Fibroblast of skin of right biceps (primary cell): Measurements from ENCODE around the gene EGFR.

Experiments
- DNase-seq: peaks from one replicate; pipeline ENCODE4 v3.0.0-alpha.2; 2013

EGFR gene

DNA sequence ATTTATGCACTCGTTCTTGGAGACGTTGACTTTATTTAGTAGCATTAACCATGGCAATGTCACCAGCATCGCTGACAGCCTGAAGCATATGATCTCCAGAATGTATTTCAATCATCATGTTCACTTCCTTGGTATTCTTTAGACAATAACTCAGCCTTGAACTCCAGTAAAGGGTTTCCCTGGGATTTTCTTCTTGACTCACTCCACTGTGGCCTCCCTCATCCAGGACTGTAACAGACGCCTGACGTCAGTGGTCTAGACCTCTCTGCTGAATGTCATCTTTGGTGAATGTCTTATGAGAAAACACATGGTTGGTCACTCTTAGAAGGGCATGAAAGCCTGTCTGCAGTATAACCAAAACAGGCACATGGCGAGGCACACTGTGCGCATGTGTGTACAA is 64.4 kb downstream of the EGFR start:
- DNase-seq, result peak; percentile 91

DNA sequence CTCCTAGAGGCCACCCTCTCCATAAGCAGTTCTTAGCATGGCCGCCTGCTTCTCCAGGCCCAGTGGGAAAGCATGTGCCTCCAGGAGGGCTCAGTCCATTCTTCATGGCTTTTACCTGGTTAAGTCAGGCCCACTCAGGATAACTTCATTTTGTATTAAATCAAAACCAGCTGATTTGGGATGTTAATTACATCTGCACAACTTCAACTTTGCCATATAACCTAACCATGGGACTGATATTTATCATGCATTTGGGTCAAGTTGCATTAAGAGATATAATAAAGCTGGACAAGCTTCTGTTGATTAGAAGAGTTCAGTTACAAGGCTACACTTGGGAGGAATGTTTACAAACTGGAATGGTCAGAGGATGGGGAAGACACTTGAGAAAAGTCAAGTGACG is 65.5 kb downstream of the EGFR start:
- DNase-seq, result no peak

DNA sequence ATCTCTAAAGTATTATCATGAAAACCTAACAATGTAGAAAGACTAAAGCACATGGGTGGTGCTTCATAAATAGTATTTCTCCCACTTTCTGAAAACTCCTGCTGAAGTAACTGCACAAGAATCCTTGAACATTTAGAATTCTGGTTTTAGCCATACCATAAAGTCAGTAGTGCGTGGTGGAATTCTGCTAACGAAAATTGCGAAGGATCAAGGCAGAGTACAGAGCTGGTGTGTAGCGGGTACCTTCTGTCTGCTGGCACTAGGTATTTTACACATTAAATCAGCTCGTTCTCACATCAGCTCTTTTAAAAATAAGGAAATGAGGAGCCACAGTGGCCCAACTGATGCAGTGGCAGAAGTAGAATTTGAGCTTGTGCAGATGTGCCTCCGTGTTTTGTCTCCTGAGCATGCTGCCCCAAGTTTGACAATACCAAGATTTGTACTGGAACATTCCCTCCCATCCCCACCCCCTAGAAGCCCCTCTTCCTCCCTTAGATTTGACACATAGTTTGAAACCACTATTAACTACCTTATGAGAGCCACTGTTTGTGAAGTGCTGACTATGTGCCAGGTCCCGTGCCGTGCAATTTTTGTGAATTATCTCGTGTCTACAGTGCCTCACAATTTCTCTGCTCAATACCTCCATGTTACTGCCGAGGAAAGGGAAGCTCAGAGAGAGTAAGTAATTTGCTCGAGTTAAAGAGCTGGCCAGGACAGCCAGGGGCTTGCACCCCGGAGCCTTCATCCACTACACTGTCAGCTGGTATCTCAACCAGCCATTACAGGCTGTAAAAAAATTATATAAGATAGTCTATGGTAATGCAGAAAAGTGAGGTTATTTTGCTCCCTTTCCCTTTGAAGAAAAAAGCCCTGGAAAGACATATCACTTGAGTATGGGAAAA is 66.9 kb downstream of the EGFR start:
- no peak for DNase-seq

DNA sequence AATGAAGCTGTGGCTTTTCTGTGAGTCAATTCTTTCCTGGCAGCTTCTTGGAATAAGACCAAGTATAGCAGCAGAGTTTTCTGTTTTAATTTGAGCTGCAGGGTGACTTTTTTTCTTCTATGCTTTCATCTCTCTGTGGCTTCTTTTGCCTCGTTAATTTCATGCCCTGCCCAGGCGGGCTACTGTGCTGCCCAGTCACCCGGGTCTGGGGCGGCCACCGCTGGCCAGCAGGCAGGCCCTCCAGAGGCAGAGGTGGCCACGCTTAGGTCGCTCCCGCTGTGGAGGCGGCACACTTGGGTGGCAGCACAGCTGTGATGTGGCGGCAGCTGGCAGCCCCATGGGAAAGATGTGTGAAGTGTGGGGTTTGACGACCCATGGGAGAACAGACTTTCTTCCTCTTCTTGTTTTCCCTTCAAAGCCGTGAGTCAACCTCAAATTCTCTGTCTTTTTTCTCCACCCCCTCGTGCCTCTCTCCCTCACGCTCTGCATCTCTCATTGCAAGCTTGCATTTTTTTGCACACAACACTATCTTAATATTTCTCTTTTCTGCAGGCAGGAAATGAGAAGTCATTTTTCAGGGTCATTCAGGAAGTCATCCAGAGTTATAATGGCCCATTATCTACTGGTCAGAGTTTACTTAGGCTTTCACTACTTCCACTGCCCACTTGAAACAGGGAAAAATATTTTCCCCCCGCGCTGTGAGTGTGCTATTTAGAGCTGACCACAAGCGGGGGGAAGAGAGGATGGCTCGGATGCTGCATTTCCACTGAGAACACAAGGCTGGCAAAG is 67.8 kb downstream of the EGFR start:
- peak; percentile 91 for DNase-seq

DNA sequence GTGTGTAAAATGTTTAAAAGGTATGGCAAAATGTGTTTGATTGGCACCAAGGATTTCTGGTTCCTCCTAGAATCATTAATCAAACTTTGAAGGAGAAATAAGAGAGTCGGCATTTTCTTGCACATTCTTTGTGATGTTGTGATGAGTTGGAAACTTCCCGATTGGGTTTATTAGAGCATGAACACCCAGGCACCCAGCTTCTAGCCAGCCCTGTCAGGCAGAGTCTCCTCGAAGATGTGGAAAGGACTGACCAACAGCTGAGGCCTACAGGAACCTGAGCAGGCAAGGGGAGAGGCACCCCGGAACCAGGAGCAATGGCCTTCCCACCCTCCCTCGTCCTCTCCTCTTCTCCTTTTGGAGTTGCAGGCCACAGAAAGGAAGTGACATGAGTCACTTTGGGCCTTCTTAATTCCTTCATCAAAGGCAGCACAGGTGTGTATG is 68.7 kb downstream of the EGFR start:
- DNase-seq, result no peak

DNA sequence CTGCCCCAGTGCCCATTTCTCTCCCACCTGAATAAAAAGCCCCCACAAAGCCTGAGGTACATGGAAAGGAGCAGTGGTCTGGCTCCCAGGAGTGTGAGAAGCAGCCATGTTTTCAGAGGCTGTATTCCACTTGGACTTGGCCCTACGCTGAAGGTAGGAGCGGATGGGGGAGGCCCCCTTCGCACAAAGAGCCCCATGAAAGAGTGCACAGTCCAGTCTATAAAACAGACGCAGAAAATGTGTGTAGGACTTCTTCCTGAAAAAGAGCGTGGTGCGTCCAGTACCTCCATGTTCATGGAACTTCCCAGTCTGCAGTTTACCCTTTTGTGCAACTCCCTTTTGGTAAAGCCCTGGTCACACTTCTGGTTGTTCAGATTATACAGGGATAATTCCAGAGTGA is 69.3 kb downstream of the EGFR start:
- DNase-seq, result no peak

DNA sequence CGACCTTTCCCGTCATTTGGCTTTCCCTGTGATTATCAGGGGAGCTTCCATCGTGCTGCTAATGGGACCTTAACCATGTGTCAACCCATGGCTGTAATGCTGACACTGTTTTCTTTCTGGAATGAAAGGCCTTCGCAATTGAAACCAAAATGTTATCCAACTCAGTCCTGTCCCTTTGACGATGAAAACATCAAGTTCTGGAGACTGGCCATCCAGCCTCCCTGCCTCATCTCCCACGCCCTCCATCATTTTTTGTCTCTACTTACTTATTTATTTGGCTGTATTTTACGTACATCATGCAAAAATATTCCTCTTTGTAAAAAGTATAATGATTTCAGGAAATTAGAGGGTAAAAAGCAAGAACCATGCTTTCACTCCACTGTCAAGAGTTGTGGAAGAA is 69.8 kb downstream of the EGFR start:
- DNase-seq, result no peak

DNA sequence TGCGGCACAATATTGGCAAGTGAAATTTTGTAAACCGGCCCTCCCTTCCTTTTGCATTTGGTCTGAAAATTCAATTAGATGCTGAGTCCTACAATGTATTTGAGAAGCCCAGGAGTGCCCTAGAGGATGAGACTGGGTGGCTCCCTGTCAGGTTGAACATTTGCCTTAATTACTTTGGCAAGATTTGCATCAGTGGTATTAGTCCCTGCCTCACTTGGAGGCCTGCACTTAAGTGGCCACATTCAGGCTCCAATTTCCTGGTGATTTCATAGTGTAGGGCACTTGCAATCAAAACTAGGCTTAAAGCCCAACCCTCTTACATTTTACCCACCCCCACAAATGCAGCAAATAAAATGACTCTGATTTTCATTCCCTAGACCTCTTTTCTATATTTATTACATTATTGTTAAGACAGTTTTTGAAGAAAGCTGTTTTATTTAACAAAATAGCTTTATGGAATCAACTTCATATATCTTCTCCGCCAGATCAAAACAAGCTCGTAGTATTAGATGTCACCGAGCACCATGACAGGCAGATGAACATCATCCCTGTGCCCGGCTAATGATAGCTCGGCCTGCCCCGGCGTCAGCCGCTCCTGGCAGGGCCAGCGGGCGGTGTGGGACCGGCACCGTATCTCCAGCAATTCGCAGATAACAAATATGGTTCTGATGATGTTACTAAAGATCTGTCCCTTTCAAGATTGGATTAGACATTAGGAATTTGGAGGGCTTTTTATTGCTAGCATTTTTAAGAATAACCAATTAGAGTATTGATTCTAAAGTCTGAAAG is 73.6 kb downstream of the EGFR start:
- peak; percentile 28 for DNase-seq

DNA sequence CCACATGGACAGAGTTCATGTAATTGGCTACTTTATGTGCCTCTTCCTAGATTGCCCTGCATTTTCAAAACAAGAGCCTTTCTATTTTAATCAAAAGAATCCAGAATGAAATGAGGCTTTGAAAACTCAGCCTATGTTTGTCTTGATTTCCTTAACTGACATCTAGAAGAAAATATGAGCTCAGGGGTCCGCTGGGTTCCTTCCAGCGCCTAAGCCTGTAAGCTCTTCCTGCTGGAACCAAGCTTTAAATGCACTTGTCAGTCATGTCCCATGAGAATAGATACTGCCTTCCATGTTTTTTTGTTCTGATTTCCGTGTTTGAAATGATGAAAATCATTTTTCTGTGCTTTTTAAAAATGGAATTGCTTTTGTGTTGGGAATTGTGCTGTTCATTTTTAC is 74.2 kb downstream of the EGFR start:
- DNase-seq, result no peak

DNA sequence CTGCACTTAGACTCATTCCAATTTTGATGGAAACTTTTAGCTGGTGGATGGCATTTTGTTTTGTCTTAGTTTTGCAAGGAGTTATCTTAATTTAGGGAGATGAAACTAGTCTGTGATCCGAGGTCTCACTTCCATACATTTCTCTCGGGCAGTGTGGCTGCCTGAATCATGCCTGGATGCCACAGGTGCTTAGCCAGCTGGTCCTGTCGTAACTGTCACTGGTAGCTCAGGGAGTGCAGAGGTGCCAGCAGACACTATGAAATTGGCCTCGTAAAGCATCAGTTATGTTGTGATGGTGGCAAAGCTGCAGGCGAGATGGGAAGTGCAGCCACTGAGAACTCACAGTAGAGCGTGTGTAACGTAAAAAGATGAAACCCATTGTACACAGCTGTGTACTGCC is 74.9 kb downstream of the EGFR start:
- no peak for DNase-seq

DNA sequence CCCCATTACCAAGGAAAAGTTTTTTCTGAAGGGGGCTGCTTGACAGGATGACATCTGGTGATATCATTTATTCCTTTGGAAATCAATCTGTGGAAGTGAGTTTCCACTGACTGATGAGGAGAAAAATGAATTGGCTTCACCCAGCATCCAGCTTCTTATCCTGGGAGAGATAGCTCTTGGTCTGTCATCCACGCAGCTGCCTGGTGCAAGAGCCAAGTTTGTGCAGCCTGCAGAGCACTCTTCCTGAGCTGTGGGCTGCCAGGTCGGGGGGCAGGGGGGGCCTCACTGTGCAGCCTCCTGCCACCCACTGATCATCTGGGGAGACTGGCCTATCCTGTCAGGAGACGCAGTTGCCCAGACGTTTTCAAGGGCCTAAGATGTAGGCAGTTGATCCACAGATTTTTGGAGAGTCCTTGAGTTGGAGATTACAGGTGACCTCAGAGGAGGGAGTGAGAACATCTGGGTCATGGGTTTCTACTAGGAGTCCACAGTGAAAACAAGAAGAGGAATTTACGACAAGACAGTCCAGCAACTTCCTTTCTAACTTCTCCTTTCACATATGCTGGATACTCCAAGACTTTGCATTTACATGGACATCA is 75.4 kb downstream of the EGFR start:
- DNase-seq, result no peak

DNA sequence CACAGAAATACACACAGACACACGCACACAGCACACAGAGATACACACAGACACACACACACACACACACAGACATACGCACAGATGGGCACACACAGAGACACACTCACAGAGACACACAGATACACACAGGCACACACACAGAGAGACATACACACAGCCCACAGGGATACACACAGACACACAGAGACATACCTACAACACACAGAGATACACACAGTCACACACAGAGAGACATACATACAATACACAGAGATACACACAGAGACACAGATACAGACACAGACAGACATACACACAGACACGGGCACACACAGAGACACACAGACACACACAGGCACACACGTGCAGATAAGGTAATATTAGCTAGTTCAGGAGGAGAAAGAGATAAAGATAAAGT is 76.9 kb downstream of the EGFR start:
- DNase-seq, result no peak

DNA sequence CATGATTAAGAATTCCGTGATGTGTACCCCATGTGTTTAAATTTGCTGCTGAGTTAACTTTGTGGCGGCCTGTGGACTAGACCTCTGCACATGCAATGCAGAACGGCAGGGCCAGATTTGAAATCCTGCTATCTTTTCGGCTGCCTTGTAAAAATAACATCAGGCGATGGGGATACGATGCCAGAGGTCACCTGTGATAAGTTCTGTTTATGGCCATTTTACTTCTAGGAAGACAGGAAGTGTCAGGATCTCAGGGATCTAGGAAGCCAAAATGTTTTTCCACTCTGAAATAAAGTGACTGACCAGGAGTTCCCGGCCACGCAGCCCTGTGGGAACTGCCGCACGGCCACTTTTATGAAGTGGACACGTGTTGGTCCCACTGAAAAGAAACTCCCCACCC is 77.5 kb downstream of the EGFR start:
- no peak for DNase-seq

DNA sequence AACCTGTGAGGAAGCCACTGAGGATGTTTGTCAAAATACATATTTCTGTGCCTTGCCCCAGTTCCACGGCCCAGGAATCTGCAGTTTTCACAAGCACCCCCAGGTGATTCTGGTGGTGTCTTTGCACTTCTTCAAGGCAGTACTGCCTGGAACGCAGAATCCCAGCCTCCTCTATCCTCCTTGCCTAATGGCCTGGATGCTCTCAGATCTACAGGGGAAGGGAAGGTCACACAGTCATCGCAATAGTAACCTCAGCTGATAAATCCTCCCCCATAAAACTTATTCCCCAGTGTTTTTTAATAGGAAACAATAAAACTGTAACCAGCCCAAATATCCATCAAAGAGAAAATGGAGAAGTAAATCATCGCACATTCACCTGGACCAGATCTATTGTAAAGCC is 78.3 kb downstream of the EGFR start:
- DNase-seq, result no peak

DNA sequence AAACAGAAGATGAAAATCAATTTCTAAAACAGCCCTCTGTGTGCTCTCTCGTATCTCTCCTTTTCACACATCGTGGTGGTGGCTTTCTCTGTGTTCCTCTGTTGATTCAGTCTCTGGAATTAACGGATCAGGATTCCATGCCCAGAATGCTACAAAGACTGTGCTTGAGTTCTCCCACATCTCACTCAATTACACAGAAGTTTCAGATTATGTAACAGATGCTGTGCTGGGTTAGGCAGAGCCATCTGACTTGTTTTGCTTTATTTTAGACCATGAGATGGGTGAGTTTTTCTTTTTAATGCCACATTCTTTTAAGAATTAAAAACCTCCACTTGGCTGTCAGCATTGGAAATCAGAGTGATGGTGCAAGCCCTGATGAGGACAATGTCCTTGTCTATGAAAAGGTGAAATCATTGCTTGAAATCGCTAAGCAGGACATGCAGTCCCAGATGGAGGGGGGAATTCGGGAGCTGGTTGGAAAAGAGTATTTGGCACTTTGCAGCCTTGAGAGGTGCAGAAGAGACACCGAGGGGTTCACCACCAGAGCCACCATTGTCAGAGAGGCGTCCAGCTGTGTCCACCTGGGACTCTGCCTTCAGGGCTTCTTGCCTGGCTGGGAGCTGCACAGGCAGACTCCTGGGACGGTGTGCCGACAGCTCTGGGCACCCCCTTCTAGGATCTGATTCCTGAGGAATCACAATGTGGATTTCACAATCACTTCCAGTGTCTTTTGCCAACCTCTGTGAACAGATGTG is 80.4 kb downstream of the EGFR start:
- peak; percentile 26 for DNase-seq

DNA sequence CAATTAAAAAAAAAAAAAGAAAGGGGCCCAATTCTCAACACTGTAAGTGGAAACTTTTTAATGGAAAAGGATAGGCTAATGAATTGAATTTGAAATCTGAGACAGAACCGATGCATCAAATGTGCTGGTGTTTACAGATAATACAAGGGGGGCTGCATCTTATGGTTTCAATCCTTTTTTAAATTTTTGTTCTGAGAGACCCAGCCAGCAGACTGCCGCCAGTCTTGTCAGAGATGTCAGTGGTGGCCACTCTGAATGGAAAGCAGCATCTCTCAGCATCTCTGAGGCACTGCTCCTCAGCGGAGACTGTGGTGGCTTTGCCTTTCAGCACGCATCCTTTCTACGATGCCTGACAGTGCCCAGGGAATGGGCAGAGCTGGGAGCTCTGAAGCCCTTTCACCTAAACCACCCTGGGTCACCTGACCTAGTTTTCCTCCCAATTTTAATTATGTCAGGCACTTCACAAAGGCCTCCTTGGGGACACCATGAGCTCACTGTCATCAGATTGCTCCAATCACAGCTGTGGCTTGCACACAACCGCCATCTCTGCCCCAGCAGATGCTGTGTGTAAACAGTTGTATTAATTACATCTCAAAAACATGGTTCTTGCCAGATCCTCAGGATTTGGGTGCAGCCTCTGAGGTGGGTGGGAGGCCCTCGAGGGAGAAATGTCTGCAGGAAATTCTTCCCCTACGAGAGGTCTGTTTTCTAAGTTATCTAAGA is 81.2 kb downstream of the EGFR start:
- no peak for DNase-seq

DNA sequence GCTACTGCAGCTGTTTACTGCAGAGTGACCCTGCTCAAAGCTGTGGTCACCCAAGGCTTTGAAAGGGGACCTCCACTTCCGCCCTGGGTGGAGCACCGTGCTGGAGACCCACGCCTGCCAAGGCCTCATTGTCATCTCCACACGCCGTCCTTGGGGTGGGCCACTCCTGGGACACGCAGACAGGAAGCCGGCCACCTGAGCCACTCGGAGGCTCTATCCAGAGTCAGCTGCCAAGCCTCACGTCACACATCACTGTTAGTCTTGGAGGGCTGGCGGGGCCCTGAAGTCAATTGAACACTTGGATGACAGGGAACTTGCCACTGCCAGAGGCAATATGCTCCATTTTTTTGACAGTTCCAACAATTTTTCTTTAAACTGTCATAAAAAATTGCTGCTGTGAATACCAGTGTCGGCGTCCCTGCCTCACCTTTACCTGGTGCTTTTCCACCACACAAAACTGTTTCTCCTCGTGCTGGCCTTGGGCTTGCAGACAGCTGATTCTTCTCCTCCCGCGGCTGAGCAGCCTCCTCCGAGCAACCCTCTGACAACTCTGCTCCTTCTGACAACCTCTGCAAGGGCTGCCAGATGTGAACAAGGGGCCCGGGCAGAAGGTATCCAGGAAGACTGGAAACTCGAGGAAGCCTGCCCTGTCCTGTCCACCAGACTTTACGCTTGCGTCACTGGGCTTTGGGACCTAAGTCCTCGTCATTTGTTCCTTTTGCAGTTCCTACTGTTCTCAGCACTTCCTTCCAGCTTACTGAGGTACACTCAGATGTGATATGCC is 81.9 kb downstream of the EGFR start:
- DNase-seq, result no peak

DNA sequence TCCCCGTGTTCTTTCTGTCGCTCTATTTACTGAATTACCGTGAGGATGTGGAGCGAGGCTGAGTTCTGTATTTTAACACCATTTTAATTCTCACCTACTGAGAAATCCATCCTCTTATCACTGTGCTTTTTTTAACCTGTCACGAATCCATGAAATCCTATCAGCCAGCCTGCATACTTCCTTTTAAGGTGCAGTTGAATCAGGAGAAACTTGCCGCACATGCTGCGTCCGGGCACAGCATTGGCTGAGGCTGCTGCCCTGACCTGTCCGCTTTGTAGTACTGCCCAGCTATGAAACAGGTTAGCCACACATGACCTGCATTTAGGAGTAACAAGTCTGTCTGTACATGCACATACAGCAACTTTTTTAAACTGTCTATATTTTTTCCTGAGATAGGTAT is 82.5 kb downstream of the EGFR start:
- no peak for DNase-seq

DNA sequence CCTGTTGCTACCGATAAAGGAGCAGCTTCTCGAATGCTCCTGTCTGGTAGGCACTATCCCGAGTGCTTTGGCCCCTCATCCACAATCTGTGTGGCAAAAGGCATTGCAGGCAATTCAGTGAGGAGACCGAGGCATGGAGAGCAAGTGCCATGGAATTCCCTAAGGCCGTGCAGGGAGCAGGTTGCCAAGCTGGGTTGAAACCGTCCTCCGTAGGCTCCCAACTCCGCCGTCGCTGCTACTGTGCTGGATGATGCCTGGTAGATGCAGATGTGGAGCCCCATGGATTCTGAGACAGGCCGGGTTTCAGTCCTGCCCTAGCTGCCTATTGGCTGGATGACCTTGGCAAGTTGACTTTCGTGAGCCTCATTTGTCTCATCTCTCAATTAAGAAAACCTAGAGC is 85.3 kb downstream of the EGFR start:
- DNase-seq, result no peak

DNA sequence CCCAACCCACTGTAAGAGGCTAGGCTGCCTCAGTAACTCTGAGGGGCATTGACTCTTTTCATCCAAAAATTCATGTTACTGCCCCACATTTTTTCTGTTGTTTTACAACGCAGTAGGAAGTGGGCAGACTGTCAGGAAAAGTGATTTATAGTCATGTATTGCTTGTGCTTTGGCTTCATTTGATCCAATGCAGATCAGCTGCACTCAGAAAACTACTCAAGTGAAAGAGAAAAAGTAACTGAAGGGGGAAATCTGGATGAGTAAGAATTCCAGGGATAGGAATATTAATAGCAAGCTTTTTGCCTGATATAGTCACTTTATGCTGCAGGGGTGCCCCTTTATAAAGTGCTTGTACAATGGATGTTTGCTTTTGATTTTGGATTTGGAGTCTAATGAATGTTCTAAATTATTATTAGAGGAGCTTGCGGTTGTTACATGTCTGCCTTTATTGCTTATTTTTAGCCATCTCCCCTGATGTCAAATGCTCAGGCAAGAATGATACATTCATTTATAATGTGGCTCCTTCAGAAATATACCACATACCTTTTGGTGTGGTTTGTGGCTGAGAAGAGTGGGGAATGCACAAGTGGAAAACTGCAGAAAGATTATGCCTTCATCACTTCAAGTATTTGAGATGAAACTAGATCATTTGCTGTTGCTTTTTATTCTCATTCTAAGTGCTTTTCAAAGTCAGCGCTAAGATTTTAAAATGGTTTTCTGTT is 86.1 kb downstream of the EGFR start:
- peak; percentile 83 for DNase-seq
